K562 (cell line): ENCODE results near the gene CERS4. TPM values are rescaled to one million over a fixed set of nuclear protein-coding genes. Genes with fewer than 3 reads are reported as not detected.

Experiments used
- ATAC-seq: fragments of 200-7000 bp; cut with Tn5 transposase; 3 replicates; pipeline ENCODE4 v1.9.1; 2020; ENCODE audit warnings: moderate library complexity
- BruUV-seq: library from RNA; stranded (reverse); fragments of 400-500 nt; replicated peaks from 2 replicates; lab custom pipeline; 2021; lab: Mats Ljungman, UMichigan
- CTCF ChIA-PET: fragments of 300-600 bp; formaldehyde crosslinking; extraction: SDS; loops from one replicate; lab custom pipeline; 2021; ENCODE audit warnings: low intra/inter-chr PET ratio; lab: Yijun Ruan, JAX
- POLR2A ChIA-PET: fragments of 300-600, 350-650 bp; sonication (Branson Sonifier 250); formaldehyde crosslinking; extraction: SDS; loops from one replicate; lab custom pipeline; 2021; ENCODE audit warnings: antibody characterized with exemption, inconsistent platforms; lab: Yijun Ruan, JAX
- DNase-seq, 4 experiments: peaks; one replicate each; pipeline versions ENCODE4 v3.0.0 to v3.0.0-alpha.2; 2011 to 2018; ENCODE audit warnings: low spot score in 3 of 4, mixed read lengths in 3 of 4; ENCODE audit errors: extremely low read depth in 1 of 4
- FAIRE-seq: peaks from 2 replicates; lab custom pipeline; 2011; peaks lifted over from hg19 to GRCh38; lab: Jason Lieb, UNC
- H2AFZ ChIP-seq: 2 replicates; pipeline ENCODE4 v1.6.0; 2011; ENCODE audit warnings: low read depth, low read length, control low read depth, inconsistent platforms
- H3K27ac ChIP-seq: fragments of 200-600 bp; 3 replicates; pipeline ENCODE4 v1.8.0; 2011; ENCODE audit warnings: low read depth, mild to moderate bottlenecking, control low read depth, inconsistent platforms, low read length, moderate library complexity, mixed read lengths; ENCODE audit errors: extremely low read depth
- H3K27me3 ChIP-seq, 2 experiments: fragments of 300-600 bp in 1 of 2; 2 replicates in 1 of 2; 3 replicates in 1 of 2; pipeline versions ENCODE4 v1.6.0 to v1.8.0; 2011; ENCODE audit warnings: inconsistent platforms in 2 of 2, low read length in 2 of 2, mild to moderate bottlenecking in 1 of 2, mixed read lengths in 1 of 2, moderate library complexity in 1 of 2; ENCODE audit not compliant: control insufficient read depth in 2 of 2, insufficient read depth in 2 of 2
- H3K36me3 ChIP-seq: fragments of 300-600 bp; 3 replicates; pipeline ENCODE4 v1.8.0; 2011; ENCODE audit warnings: mild to moderate bottlenecking, low read length, inconsistent platforms; ENCODE audit not compliant: control insufficient read depth, insufficient read depth
- H3K4me1 ChIP-seq, 2 experiments: fragments of 200-600 bp in 1 of 2; replicated peaks in 1 of 2; 2 replicates in 1 of 2; 3 replicates in 1 of 2; pipeline versions ENCODE4 v1.5.1 to v1.8.0; 2011; ENCODE audit warnings: inconsistent platforms in 2 of 2, low read length in 2 of 2, mild to moderate bottlenecking in 1 of 2, mixed read lengths in 1 of 2, moderate library complexity in 1 of 2; ENCODE audit not compliant: control insufficient read depth in 2 of 2, insufficient read depth in 2 of 2
- H3K4me2 ChIP-seq: 2 replicates; pipeline ENCODE4 v1.6.1; 2011; ENCODE audit warnings: low read length, control low read depth, inconsistent platforms, mixed read lengths; ENCODE audit not compliant: insufficient read depth
- H3K4me3 ChIP-seq: fragments of 200-600 bp; sonication (generic), shearing (Covaris generic); 2 replicates; pipeline ENCODE4 v1.5.1; 2016; ENCODE audit warnings: control low read depth, inconsistent platforms
- H3K79me2 ChIP-seq: fragments of 200-600 bp; 3 replicates; pipeline ENCODE4 v1.8.0; 2011; ENCODE audit warnings: low read length, inconsistent platforms; ENCODE audit not compliant: control insufficient read depth, insufficient read depth
- H3K9ac ChIP-seq, 2 experiments: 2 replicates each; pipeline versions ENCODE4 v1.6.0 to v1.6.1; 2011; ENCODE audit warnings: low read depth in 2 of 2, low read length in 2 of 2, control low read depth in 1 of 2, inconsistent platforms in 1 of 2, mild to moderate bottlenecking in 1 of 2, mixed read lengths in 1 of 2; ENCODE audit not compliant: insufficient read depth in 1 of 2
- H3K9me1 ChIP-seq: one replicate; pipeline ENCODE4 v1.6.0; 2011; ENCODE audit warnings: inconsistent platforms, mild to moderate bottlenecking, low read length, moderate library complexity; ENCODE audit not compliant: control insufficient read depth, insufficient read depth
- H3K9me3 ChIP-seq: replicated peaks from 2 replicates; pipeline ENCODE4 v1.5.1; 2011; ENCODE audit warnings: low read depth, low read length, inconsistent platforms; ENCODE audit not compliant: control insufficient read depth, insufficient read depth
- H4K20me1 ChIP-seq: replicated peaks from 2 replicates; pipeline ENCODE4 v1.6.1; 2011; ENCODE audit warnings: low read length, inconsistent platforms, mixed read lengths; ENCODE audit not compliant: control insufficient read depth, insufficient read depth
- MAX ChIP-seq: sonication (generic); formaldehyde crosslinking; IDR thresholded peaks from 2 replicates; pipeline ENCODE4 v1.9.0; 2022; ENCODE audit warnings: mild to moderate bottlenecking, missing genetic modification reagents
- NFIC ChIP-seq: fragments of 450-650 bp; IDR thresholded peaks from 2 replicates; pipeline ENCODE4 v1.6.1; 2017; ENCODE audit warnings: mild to moderate bottlenecking, inconsistent platforms
- SNRNP70 ChIP-seq: fragments of 200-400 bp; formaldehyde crosslinking; optimal IDR thresholded peaks from 2 replicates; pipeline ENCODE3; 2017; ENCODE audit warnings: low read depth, low read length
- TRIM28 ChIP-seq: fragments of 450-650 bp; IDR thresholded peaks from 2 replicates; pipeline ENCODE4 v1.6.1; 2017
- U2AF1 ChIP-seq: fragments of 200-400 bp; formaldehyde crosslinking; optimal IDR thresholded peaks from 2 replicates; pipeline ENCODE3; 2017; ENCODE audit warnings: mild to moderate bottlenecking, low read depth, low read length, moderate library complexity
- ZBTB9 ChIP-seq: fragments of 450-650 bp; formaldehyde crosslinking; IDR thresholded peaks from 2 replicates; pipeline ENCODE4 v1.4.0; 2020; ENCODE audit warnings: mild to moderate bottlenecking, moderate library complexity
- ZNF699 ChIP-seq: fragments of 250-450 bp; sonication (Bioruptor Pico); IDR thresholded peaks from 2 replicates; pipeline ENCODE4 v1.8.0; 2021; ENCODE audit warnings: mild to moderate bottlenecking, moderate library complexity; ENCODE audit not compliant: insufficient replicate concordance
- WGBS: fragments of 100-300 bp; shearing (Covaris generic); methylation state at CpG from one replicate; pipeline ENCODE4 v1.1.6; 2016; ENCODE audit warnings: low coverage, mixed read lengths; ENCODE audit not compliant: insufficient coverage; ENCODE audit errors: missing lambda C conversion rate; 5-methylcytosine and 5-hydroxymethylcytosine counted together
- in situ Hi-C: fragments of 300-500 bp; cut with MboI; formaldehyde crosslinking; loops from 4 replicates; pipeline ENCODE4 v1.15.0; 2018; ENCODE audit warnings: inconsistent platforms, mixed read lengths
- intact Hi-C: fragments of 100-400 bp; cut with micrococcal nuclease; formaldehyde crosslinking; loops from 2 replicates; pipeline ENCODE4 v1.14.2; 2022
- polyA plus RNA-seq, 8 experiments: library from polyadenylated mRNA; depleted of rRNA in 4 of 8; stranded (reverse) in 5 of 8; unstranded in 3 of 8; fragments of >200 nt; fragmentation: Nextera tagmentation in 2 of 8; fragmentation: Illumina TruSeq in 1 of 8; extraction: Ambion mirVana in 2 of 8; extraction: Trizol in 1 of 8; gene quantifications; 2 replicates each; pipeline versions ENCODE4 v1.2.1 to v1.2.3, GENCODE V29; 2011 to 2014; ENCODE audit warnings: inconsistent platforms in 1 of 8, missing spikeins in 1 of 8
- total RNA-seq, 7 experiments: library from RNA; depleted of rRNA in 6 of 7; stranded (reverse); fragments of >200 nt in 6 of 7; fragmentation: Illumina TruSeq in 2 of 7; extraction: Trizol in 2 of 7; gene quantifications; 2 replicates each; pipeline versions ENCODE4 v1.2.1 to v1.2.3, GENCODE V29; 2011 to 2021; ENCODE audit warnings: low replicate concordance in 1 of 7

Gene CERS4
- total and polyA plus RNA-seq, 9 of the 15 experiments (the other 6 are each of a cell fraction or from before 2014, with no cell fraction given): 0.14 to 4.4 (median 2.9) TPM; not detected in 1

GRCh38 chr19:8243146-8243545, 34.0 kb downstream of the CERS4 start (continued):
- TF ChIP-seq MAX (CRISPR knock-in tag): no peak
- TF ChIP-seq ZNF699 (CRISPR knock-in tag): no peak
- TF ChIP-seq SNRNP70: no peak
- TF ChIP-seq U2AF1: no peak
- TF ChIP-seq TRIM28: peak; percentile 45; the same call in 1 of the 2 replicates
- no peak for TF ChIP-seq NFIC

- no peak for TF ChIP-seq ZBTB9 (CRISPR knock-in tag)
- no TSS peak for BruUV-seq
- no peaks in the 10 kb centered on the region for H3K9me1 ChIP-seq
- POLR2A ChIA-PET: no interaction called here
- ATAC-seq: no peak
- H3K27ac ChIP-seq: no peak overlapping the region
- in situ Hi-C loops (no loop called here), intact Hi-C loops (loop anchor here (5.0 kb wide), 1 partner anchor 87 kb away; no protein-coding TSS in a partner anchor)
- H3K4me3 ChIP-seq: no peak overlapping the region
- peaks cover 19% of the 10 kb centered on the region for H3K9me3 ChIP-seq
- CTCF ChIA-PET: no interaction called here
- WGBS: 12% methylated on average over 3 of the region's 3 CpGs
- peaks cover 15 to 16% of the 10 kb centered on the region in 2 experiments for H3K4me1 ChIP-seq
- no peak overlapping the region for H3K9ac ChIP-seq
- no peak for DNase-seq
- no peak for FAIRE-seq
- H2AFZ ChIP-seq: no peak overlapping the region
- no peaks in the 10 kb centered on the region for H3K79me2 ChIP-seq
- no peaks in the 10 kb centered on the region; the same call in 1 of the 2 replicates for H4K20me1 ChIP-seq
- no peaks in the 10 kb centered on the region for H3K27me3 ChIP-seq
- H3K4me2 ChIP-seq: no peak overlapping the region
- no peaks in the 10 kb centered on the region for H3K36me3 ChIP-seq
Measured at GRCh38 chr19:8244442-8244841, 35.3 kb downstream of the CERS4 start.
